Endothelial cell of umbilical vein (primary cell): Measurements from ENCODE around the gene HIPK4.

Experiments used
- CTCF ChIP-seq, 2 donors: IDR thresholded peaks; 1 replicate in 1 of 2; 2 replicates in 1 of 2; pipeline ENCODE4 v1.5.1; 2011; ENCODE audit warnings: low read length in 2 of 2, mild to moderate bottlenecking in 2 of 2, moderate library complexity in 2 of 2, control low read depth in 1 of 2, inconsistent platforms in 1 of 2, low read depth in 1 of 2; ENCODE audit not compliant: insufficient read depth in 1 of 2; ENCODE audit errors: extremely low read depth in 1 of 2
- MAX ChIP-seq: IDR thresholded peaks from 2 replicates; pipeline ENCODE4 v1.6.1; 2011; ENCODE audit not compliant: insufficient read depth, insufficient read length
- POLR2A ChIP-seq: IDR thresholded peaks from 2 replicates; pipeline ENCODE4 v1.6.1; 2012; ENCODE audit warnings: low read depth, mild to moderate bottlenecking, control low read depth, low read length
- POLR2AphosphoS5 ChIP-seq: IDR thresholded peaks from 2 replicates; pipeline ENCODE4 v1.6.1; 2012; ENCODE audit warnings: low read depth, mild to moderate bottlenecking, control low read depth, low read length, moderate library complexity; ENCODE audit not compliant: insufficient read depth

GRCh38 chr19:40379446-40380198, 10.4 kb downstream of the HIPK4 start:
- TF ChIP-seq CTCF (IDR thresholded peaks at IDR 0.05; ENCODE audit: extremely low read depth in 1 of 2, insufficient read depth in 1 of 2, low read depth in 1 of 2, low read length in 2 of 2) (no peak), POLR2AphosphoS5 (no peak), POLR2A (no peak), MAX (no peak)
